ENCODE measurements around the gene STK24. TPM values are rescaled to one million over a fixed set of nuclear protein-coding genes. Genes with fewer than 3 reads are reported as not detected.

STK24 gene
- polyA plus RNA-seq, 1 experiment: 44.0 TPM

GRCh38 chr13:98509271-98510155, 67.4 kb downstream of the STK24 start:
- peak; percentile 59 for DNase-seq (ENCODE audit: low read depth, low spot score)
- no peaks in the 10 kb centered on the region for H3K9me3 ChIP-seq (ENCODE audit: control insufficient read depth, insufficient read depth, low read length)
- H3K4me3 ChIP-seq (ENCODE audit: low read depth, low read length): no peak overlapping the region; the same call in 1 of the 2 replicates
- CTCF ChIA-PET: no interaction called here
- peak overlapping the region; percentile 86 for H3K27ac ChIP-seq (ENCODE audit: low read depth, low read length)
- H3K27me3 ChIP-seq (ENCODE audit: control insufficient read depth, insufficient read depth, low read length): no peaks in the 10 kb centered on the region
- POLR2A ChIA-PET: interaction anchor here (0.7 to 1.8 kb wide), 4 partner anchors 11 to 336 kb away, joined by 3 to 7 read pairs (median 5); no protein-coding TSS in a partner anchor
- TF ChIP-seq, protein P1, sequence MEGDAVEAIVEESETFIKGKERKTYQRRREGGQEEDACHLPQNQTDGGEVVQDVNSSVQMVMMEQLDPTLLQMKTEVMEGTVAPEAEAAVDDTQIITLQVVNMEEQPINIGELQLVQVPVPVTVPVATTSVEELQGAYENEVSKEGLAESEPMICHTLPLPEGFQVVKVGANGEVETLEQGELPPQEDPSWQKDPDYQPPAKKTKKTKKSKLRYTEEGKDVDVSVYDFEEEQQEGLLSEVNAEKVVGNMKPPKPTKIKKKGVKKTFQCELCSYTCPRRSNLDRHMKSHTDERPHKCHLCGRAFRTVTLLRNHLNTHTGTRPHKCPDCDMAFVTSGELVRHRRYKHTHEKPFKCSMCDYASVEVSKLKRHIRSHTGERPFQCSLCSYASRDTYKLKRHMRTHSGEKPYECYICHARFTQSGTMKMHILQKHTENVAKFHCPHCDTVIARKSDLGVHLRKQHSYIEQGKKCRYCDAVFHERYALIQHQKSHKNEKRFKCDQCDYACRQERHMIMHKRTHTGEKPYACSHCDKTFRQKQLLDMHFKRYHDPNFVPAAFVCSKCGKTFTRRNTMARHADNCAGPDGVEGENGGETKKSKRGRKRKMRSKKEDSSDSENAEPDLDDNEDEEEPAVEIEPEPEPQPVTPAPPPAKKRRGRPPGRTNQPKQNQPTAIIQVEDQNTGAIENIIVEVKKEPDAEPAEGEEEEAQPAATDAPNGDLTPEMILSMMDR (IDR thresholded peaks at IDR 0.05; ENCODE audit: low read depth, low read length): no peak

DNA sequence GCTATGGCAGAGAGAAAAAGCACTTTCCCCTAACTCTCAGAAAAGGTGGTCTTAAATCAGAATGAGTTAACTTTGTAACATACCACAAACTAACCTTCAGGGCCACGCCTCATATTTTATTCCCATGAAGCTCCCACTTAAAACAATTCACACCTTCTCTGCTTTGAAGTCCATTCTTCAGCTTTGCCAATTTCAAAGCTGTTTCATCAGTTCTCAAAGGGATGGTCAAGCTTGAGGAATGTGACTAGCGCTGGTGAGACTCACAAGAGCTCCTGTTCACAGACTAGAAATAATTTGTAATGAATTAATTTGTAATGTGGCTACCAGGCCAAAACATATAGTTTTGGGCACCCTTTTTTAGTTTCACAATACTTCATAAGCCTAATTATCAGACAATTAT, 68.2 kb downstream of the STK24 start:
- Histone ChIP-seq H3K4me3 (ENCODE audit: low read depth, low read length) (no peak overlapping the region), H3K27me3 (ENCODE audit: control insufficient read depth, insufficient read depth, low read length) (no peaks in the 10 kb centered on the region), H3K9me3 (ENCODE audit: control insufficient read depth, insufficient read depth, low read length) (no peaks in the 10 kb centered on the region), H3K27ac (ENCODE audit: low read depth, low read length) (peak overlapping the region; percentile 89)
- ChIA-PET CTCF (no interaction called here), POLR2A (interaction anchor here (1.1 to 1.8 kb wide), 3 partner anchors 12 to 40 kb away, joined by 3 to 7 read pairs (median 7); no protein-coding TSS in a partner anchor)
- DNase-seq (ENCODE audit: low read depth, low spot score): no peak
- TF ChIP-seq, protein P1 (IDR thresholded peaks at IDR 0.05; ENCODE audit: low read depth, low read length): no peak

- ChIA-PET POLR2A (interaction anchor here (1.7 to 1.8 kb wide), 2 partner anchors 24 to 41 kb away, joined by 7 read pairs; no protein-coding TSS in a partner anchor), CTCF (interaction anchor here (1.0 kb wide), 1 partner anchor 23 kb away, joined by 3 read pairs; no protein-coding TSS in a partner anchor)
- TF ChIP-seq, protein P1 (IDR thresholded peaks at IDR 0.05; ENCODE audit: low read depth, low read length): no peak
- Histone ChIP-seq H3K9me3 (ENCODE audit: control insufficient read depth, insufficient read depth, low read length) (no peaks in the 10 kb centered on the region), H3K27ac (ENCODE audit: low read depth, low read length) (peak overlapping the region; percentile 89), H3K4me3 (ENCODE audit: low read depth, low read length) (no peak overlapping the region), H3K27me3 (ENCODE audit: control insufficient read depth, insufficient read depth, low read length) (no peaks in the 10 kb centered on the region)
- peak; percentile 30 for DNase-seq (ENCODE audit: low read depth, low spot score)
Observed at GRCh38 chr13:98508280-98508679, 68.6 kb downstream of the STK24 start.

DNA sequence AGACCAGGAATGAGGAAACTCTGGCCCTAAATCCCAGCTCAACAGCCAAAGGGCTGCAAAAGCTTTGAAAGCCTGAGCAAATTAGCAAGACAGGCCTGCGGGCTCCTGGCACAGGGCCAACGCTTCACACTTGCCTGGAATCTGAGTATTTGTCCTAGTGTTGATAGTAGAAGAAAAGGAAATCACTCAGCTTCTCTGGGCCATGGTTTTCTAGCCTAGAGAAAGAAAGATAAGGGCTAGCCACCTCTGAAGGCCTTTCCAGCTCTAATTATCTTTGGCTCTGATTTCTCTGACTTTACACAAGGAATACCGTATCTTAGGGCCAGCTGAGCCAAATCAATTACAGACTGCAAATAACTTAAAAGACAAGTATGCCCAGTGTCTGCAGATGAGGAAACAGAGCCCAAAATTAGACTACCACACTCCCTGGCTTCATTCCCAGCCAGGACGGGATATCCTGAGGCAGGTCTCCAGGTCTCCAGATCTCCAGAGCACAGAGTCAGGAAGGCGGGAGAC, 69.6 kb downstream of the STK24 start:
- ChIA-PET CTCF (interaction anchor here (1.0 kb wide), 1 partner anchor 22 kb away, joined by 3 read pairs; no protein-coding TSS in a partner anchor), POLR2A (interaction anchor here (1.1 kb wide), 1 partner anchor 22 kb away, joined by 3 read pairs; no protein-coding TSS in a partner anchor)
- Histone ChIP-seq H3K27me3 (ENCODE audit: control insufficient read depth, insufficient read depth, low read length) (no peaks in the 10 kb centered on the region), H3K4me3 (ENCODE audit: low read depth, low read length) (no peak overlapping the region), H3K27ac (ENCODE audit: low read depth, low read length) (no peak overlapping the region), H3K9me3 (ENCODE audit: control insufficient read depth, insufficient read depth, low read length) (no peaks in the 10 kb centered on the region)
- TF ChIP-seq, protein P1 (IDR thresholded peaks at IDR 0.05; ENCODE audit: low read depth, low read length): no peak
- DNase-seq (ENCODE audit: low read depth, low spot score): no peak

Measured in AG04450 (cell line).